Astrocyte of the spinal cord (primary cell): ENCODE measurements around the gene MEIS2.

Experiments
- DNase-seq: peaks from one replicate; pipeline ENCODE4 v3.0.0; 2011; ENCODE audit warnings: low read depth, low spot score
- H3K4me3 ChIP-seq: 2 replicates; pipeline ENCODE4 v1.5.1; 2011; ENCODE audit warnings: low read depth, mild to moderate bottlenecking, low read length, moderate library complexity
- CTCF ChIP-seq: IDR thresholded peaks from 2 replicates; pipeline ENCODE4 v1.5.1; 2012; ENCODE audit warnings: low read depth, mild to moderate bottlenecking, low read length, inconsistent platforms
- in situ Hi-C: cut with HindIII; loops from 2 replicates; pipeline ENCODE4 v1.10.0; 2017; ENCODE audit warnings: low sequenced_read_pairs

Gene MEIS2

DNA sequence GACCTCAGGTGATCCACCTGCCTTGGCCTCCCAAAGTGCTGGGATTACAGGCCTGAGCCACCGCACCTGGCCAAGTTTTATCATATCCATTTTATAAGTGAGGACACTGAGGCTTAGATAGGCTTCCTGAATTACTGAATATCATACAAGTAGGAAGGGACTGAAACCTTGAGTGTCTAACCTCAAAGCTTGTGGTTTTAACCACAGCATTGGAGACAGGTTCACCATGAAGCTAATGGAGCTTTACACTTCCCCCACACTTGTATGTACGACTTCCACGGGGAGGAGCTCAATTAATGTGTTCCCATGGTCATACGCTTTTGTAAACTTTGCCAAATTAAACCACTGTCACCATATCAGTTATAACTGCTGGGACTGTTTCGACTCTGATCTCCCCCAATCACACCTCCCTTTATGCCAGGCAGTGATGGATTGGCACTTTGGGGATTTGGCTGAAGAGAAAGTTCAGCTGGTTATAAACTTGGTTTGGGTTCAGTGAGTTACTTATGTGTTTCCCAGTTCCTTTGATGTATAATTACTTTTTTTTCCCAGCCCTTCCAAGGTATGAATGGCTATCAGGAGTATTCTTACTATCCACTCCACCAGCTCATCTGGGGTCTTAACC lies 38.4 kb upstream of the MEIS2 start:
- DNase-seq: no peak
- no peak overlapping the region for H3K4me3 ChIP-seq
- TF ChIP-seq CTCF: no peak
- in situ Hi-C loops: no loop called here

- in situ Hi-C loops: no loop called here
- no peak for TF ChIP-seq CTCF
- no peak for DNase-seq
- no peak overlapping the region for H3K4me3 ChIP-seq
Measured at GRCh38 chr15:37137221-37137620, 36.9 kb upstream of the MEIS2 start.

DNA sequence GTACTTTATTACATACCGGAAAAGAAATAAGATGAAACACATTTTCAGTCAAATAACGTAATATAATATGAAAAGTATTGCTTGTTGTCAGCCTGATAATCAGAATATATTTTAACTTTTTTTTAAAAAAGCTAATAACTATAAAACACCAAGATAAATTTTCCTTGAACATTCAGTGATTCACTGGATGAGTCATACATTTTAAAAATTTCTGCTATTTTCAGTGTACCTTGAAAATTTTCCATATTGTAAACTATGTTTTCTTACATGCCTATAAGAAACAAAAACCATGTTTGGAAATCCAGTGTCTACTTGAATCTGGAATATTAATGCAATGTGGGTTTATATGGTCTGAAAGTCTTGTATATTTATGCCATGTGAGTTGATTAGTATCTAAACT lies 36.3 kb upstream of the MEIS2 start:
- in situ Hi-C loops: no loop called here
- TF ChIP-seq CTCF: no peak
- no peak for DNase-seq
- no peak overlapping the region for H3K4me3 ChIP-seq

GRCh38 chr15:37135225-37135624 lies 34.9 kb upstream of the MEIS2 start:
- peak; percentile 37 for TF ChIP-seq CTCF
- in situ Hi-C loops: no loop called here
- DNase-seq: no peak
- H3K4me3 ChIP-seq: no peak overlapping the region

GRCh38 chr15:37134699-37135131 lies 34.4 kb upstream of the MEIS2 start:
- H3K4me3 ChIP-seq: no peak overlapping the region
- TF ChIP-seq CTCF: peak; percentile 72
- peak; percentile 49 for DNase-seq
- in situ Hi-C loops: no loop called here

GRCh38 chr15:37134244-37134643 lies 33.9 kb upstream of the MEIS2 start:
- TF ChIP-seq CTCF: no peak
- in situ Hi-C loops: no loop called here

More at GRCh38 chr15:37134244-37134643, 33.9 kb upstream of the MEIS2 start:
- DNase-seq: no peak
- H3K4me3 ChIP-seq: no peak overlapping the region
